Activated T-helper 1 cell treated with anti-CD3 and anti-CD28 coated beads, Interleukin-2, amount 50 U/mL, for 16 hours (primary cell): Measurements from ENCODE around the gene MED16.
"Not testable (repeated sequence)": the region's sequence is repeated elsewhere in the genome, so short reads cannot be mapped to it uniquely, and the experiment has no call there.

Experiments used
- DNase-seq, 2 donors: peaks; one replicate each; pipeline ENCODE4 v3.0.0-alpha.2; 2020; ENCODE audit warnings: low read depth in 1 of 2, low spot score in 1 of 2

The MED16 gene

GRCh38 chr19:855142-855541 lies 37.8 kb downstream of the MED16 start:
- no peak for DNase-seq

GRCh38 chr19:854549-854948 lies 38.4 kb downstream of the MED16 start:
- DNase-seq: no peak

- not testable (repeated sequence) for DNase-seq
Measured at GRCh38 chr19:853614-854220, 39.3 kb downstream of the MED16 start.

GRCh38 chr19:853014-853585 lies 39.9 kb downstream of the MED16 start:
- DNase-seq: no peak

- no peak for DNase-seq
Measured at GRCh38 chr19:852136-853013, 40.6 kb downstream of the MED16 start, which contains the start of gene ELANE. Gene ELANE, plus strand, starts transcription at chr19:852303. Its CDS starts 26 bp downstream, at chr19:852329.

GRCh38 chr19:850979-851335 lies 42.0 kb downstream of the MED16 start:
- DNase-seq: no peak

- no peak for DNase-seq
Measured at GRCh38 chr19:850221-850978, 42.6 kb downstream of the MED16 start.

GRCh38 chr19:849195-849594 lies 43.8 kb downstream of the MED16 start:
- not testable (repeated sequence) for DNase-seq

GRCh38 chr19:848386-848921 lies 44.5 kb downstream of the MED16 start:
- no peak for DNase-seq

GRCh38 chr19:845707-846521 lies 47.1 kb downstream of the MED16 start:
- no peak for DNase-seq

- DNase-seq: no peak
Measured at GRCh38 chr19:844546-844971, 48.4 kb downstream of the MED16 start.

GRCh38 chr19:843836-844545 lies 49.0 kb downstream of the MED16 start:
- no peak for DNase-seq

- no peak for DNase-seq
Measured at GRCh38 chr19:843180-843835, 49.7 kb downstream of the MED16 start.

GRCh38 chr19:842802-843179 lies 50.2 kb downstream of the MED16 start:
- not testable (repeated sequence) for DNase-seq

- DNase-seq: no peak
Measured at GRCh38 chr19:840519-841206, 52.3 kb downstream of the MED16 start, which contains the start of gene PRTN3. Gene PRTN3, plus strand, starts transcription at chr19:840999. Its CDS starts 10 bp downstream, at chr19:841009.

- no peak for DNase-seq
Measured at GRCh38 chr19:835210-835810, 57.7 kb downstream of the MED16 start.

GRCh38 chr19:834216-834615 lies 58.8 kb downstream of the MED16 start:
- no peak for DNase-seq
